HepG2 (cell line): ENCODE measurements around the gene ETF1. TPM values are rescaled to one million over a fixed set of nuclear protein-coding genes. Genes with fewer than 3 reads are reported as not detected.

Source experiments
- DDIT3 ChIP-seq: sonication (generic); formaldehyde crosslinking; IDR thresholded peaks from 2 replicates; pipeline ENCODE4 v1.4.0; 2020; ENCODE audit warnings: mild to moderate bottlenecking, missing genetic modification reagents
- HNRNPH1 ChIP-seq: fragments of 200-400 bp; formaldehyde crosslinking; optimal IDR thresholded peaks from 2 replicates; pipeline ENCODE3; 2017; ENCODE audit warnings: mild to moderate bottlenecking, low read depth, low read length
- HOMEZ ChIP-seq: IDR thresholded peaks from 2 replicates; pipeline ENCODE4 v1.6.1; 2016; ENCODE audit warnings: low read depth
- KLF16 ChIP-seq, 2 experiments: sonication (generic) in 1 of 2; formaldehyde crosslinking in 1 of 2; IDR thresholded peaks; 2 replicates each; pipeline versions ENCODE4 v1.6.1 to v1.8.0; 2016 to 2023; ENCODE audit warnings: missing genetic modification reagents in 2 of 2, missing compliant biosample characterization in 1 of 2
- NCOA2 ChIP-seq: sonication (generic); formaldehyde crosslinking; IDR thresholded peaks from 2 replicates; pipeline ENCODE4 v1.8.0; 2022; ENCODE audit warnings: inconsistent platforms
- PAX8 ChIP-seq: sonication (generic); formaldehyde crosslinking; IDR thresholded peaks from 2 replicates; pipeline ENCODE4 v1.8.0; 2022; ENCODE audit warnings: mild to moderate bottlenecking, missing genetic modification reagents, borderline replicate concordance
- RBM22 ChIP-seq: fragments of 200-400 bp; formaldehyde crosslinking; optimal IDR thresholded peaks from 2 replicates; pipeline ENCODE3; 2017; ENCODE audit warnings: mild to moderate bottlenecking, low read length, moderate library complexity
- RXRB ChIP-seq: IDR thresholded peaks from 2 replicates; pipeline ENCODE4 v1.6.1; 2016; ENCODE audit warnings: borderline replicate concordance, missing genetic modification reagents, missing compliant biosample characterization
- SAFB2 ChIP-seq: sonication (generic); formaldehyde crosslinking; IDR thresholded peaks from 2 replicates; pipeline ENCODE4 v1.5.1; 2020; ENCODE audit warnings: missing genetic modification reagents, low read depth, mild to moderate bottlenecking, borderline replicate concordance
- SAP130 ChIP-seq: IDR thresholded peaks from 2 replicates; pipeline ENCODE4 v1.6.1; 2016; ENCODE audit warnings: low read depth
- SOX6 ChIP-seq, 2 experiments: fragments of 450-650 bp in 1 of 2; sonication (generic) in 1 of 2; formaldehyde crosslinking in 1 of 2; IDR thresholded peaks; 2 replicates each; pipeline versions ENCODE4 v1.4.0 to v1.6.1; 2017 to 2020; ENCODE audit warnings: antibody characterized with exemption in 1 of 2, mild to moderate bottlenecking in 1 of 2, missing genetic modification reagents in 1 of 2
- STAG1 ChIP-seq: sonication (generic); formaldehyde crosslinking; IDR thresholded peaks from 2 replicates; pipeline ENCODE4 v1.4.0; 2020; ENCODE audit warnings: missing genetic modification reagents
- TFDP1 ChIP-seq: IDR thresholded peaks from 2 replicates; pipeline ENCODE4 v1.6.1; 2016; ENCODE audit warnings: missing compliant biosample characterization, missing genetic modification reagents, borderline replicate concordance
- UBTF ChIP-seq: sonication (generic); formaldehyde crosslinking; IDR thresholded peaks from 2 replicates; pipeline ENCODE4 v1.4.0; 2020; ENCODE audit warnings: mild to moderate bottlenecking, missing genetic modification reagents
- ZBTB3 ChIP-seq: sonication (generic); formaldehyde crosslinking; IDR thresholded peaks from 2 replicates; pipeline ENCODE4 v1.4.0; 2020; ENCODE audit warnings: low read depth, mild to moderate bottlenecking, moderate library complexity, missing genetic modification reagents, borderline replicate concordance
- ZBTB7A ChIP-seq: sonication (generic); formaldehyde crosslinking; IDR thresholded peaks from 2 replicates; pipeline ENCODE4 v1.8.0; 2022; ENCODE audit warnings: mild to moderate bottlenecking, missing genetic modification reagents
- ZNF574 ChIP-seq: sonication (generic); formaldehyde crosslinking; IDR thresholded peaks from 2 replicates; pipeline ENCODE4 v1.4.0; 2020; ENCODE audit warnings: missing genetic modification reagents
- ZNF737 ChIP-seq: sonication (generic); formaldehyde crosslinking; IDR thresholded peaks from 2 replicates; pipeline ENCODE4 v1.5.0; 2020; ENCODE audit warnings: missing genetic modification reagents, mild to moderate bottlenecking, borderline replicate concordance
- ZNF850 ChIP-seq: sonication (generic); formaldehyde crosslinking; conservative IDR thresholded peaks from 2 replicates; pipeline ENCODE4 v1.9.0; 2021; ENCODE audit warnings: mild to moderate bottlenecking, missing genetic modification reagents
- polyA plus RNA-seq, 8 experiments: library from polyadenylated mRNA; depleted of rRNA in 3 of 8; stranded (reverse) in 7 of 8; unstranded in 1 of 8; fragments of >200 nt; fragmentation: Illumina TruSeq in 4 of 8; extraction: Trizol in 4 of 8; gene quantifications; 2 replicates each; pipeline versions ENCODE4 v1.2.1 to v1.2.3, GENCODE V29; 2011 to 2016; ENCODE audit warnings: low read depth in 4 of 8, missing spikeins in 1 of 8, mixed read lengths in 1 of 8; ENCODE audit not compliant: insufficient read depth in 1 of 8
- total RNA-seq, 5 experiments: library from RNA; depleted of rRNA; stranded (reverse); fragments of >200 nt; fragmentation: Illumina TruSeq; extraction: Trizol; gene quantifications; 2 replicates each; pipeline ENCODE4 v1.2.3, GENCODE V29; 2016; ENCODE audit warnings: low read depth in 1 of 5

ETF1 gene
- total and polyA plus RNA-seq, 2 of the 13 experiments (the other 11 are each of a cell fraction or from before 2014, with no cell fraction given) = 52.1 to 184 TPM

GRCh38 chr5:138503487-138504270 is 39.4 kb downstream of the ETF1 start (continued):
- TF ChIP-seq ZNF574 (CRISPR knock-in tag) (no peak), STAG1 (peak; percentile 85), SAFB2 (CRISPR knock-in tag) (no peak), HOMEZ (CRISPR knock-in tag) (no peak), TFDP1 (CRISPR knock-in tag) (no peak), ZBTB3 (CRISPR knock-in tag) (no peak), UBTF (CRISPR knock-in tag) (0 out of 2 replicates have a peak, but pooled peaks have one; percentile 21), ZBTB7A (0 out of 2 replicates have a peak, but pooled peaks have one; percentile 32), PAX8 (CRISPR knock-in tag) (no peak), SOX6 (IDR thresholded peaks at IDR 0.05) (no peak), SOX6 (CRISPR knock-in tag; IDR thresholded peaks at IDR 0.05) (0 out of 2 replicates have a peak, but pooled peaks have one; percentile 18), RBM22 (peak; percentile 69), NCOA2 (CRISPR knock-in tag) (no peak), SAP130 (peak; percentile 50), ZNF850 (no peak), RXRB (CRISPR knock-in tag) (no peak), DDIT3 (CRISPR knock-in tag) (no peak), HNRNPH1 (no peak), ZNF737 (CRISPR knock-in tag) (no peak), KLF16 (CRISPR knock-in tag; IDR thresholded peaks at IDR 0.05) (peak in 1 of 2 experiments; percentile 69; a peak in 1 of 4 replicates)
